Stimulated activated CD8-positive, alpha-beta memory T cell treated with anti-CD3 and anti-CD28 coated beads, Interleukin-2, amount 100 ng/mL, for 1 hour (primary cell): ENCODE data around the gene SLC6A11.

ENCODE experiments used
- DNase-seq, 2 donors: peaks; one replicate each; pipeline ENCODE4 v3.0.0-alpha.2; 2020; ENCODE audit warnings: low read depth in 2 of 2

Gene SLC6A11

DNA sequence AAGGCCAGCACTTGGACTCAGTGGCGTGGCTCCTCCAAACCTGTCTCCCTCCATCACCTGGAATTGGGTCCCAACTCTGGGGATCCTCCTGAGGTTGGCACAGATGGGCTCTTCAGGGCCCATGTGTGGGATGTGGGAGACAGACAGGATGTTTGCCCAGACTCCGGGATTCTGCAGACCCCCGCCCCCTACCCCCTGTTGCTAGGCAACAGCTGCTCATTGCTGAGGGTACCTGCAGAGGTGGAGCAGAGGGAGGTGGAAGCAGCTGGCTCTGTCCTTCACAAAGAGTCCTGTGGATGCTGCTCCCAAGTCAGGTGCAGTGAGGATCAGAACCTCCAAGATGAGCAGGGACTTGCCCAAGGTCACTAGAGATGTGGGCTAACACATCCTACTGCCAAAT, 136.5 kb downstream of the SLC6A11 start:
- DNase-seq, result no peak

DNA sequence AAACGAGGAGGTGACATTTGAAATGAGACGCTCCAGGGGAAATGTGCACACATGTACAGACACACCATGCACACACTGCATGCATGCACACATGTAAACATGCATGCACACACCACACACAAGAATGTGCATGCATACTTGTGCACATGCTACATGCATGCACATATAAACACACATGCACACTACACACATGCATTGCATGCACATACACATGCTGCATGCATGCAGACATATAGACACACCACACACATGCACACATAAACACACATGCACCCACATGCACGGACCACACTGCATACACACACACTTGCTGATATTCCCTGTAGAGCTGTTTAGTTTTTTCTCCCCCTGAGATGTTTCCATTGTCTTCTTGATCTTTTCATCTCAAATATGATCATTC, 138.7 kb downstream of the SLC6A11 start:
- DNase-seq, result no peak

DNA sequence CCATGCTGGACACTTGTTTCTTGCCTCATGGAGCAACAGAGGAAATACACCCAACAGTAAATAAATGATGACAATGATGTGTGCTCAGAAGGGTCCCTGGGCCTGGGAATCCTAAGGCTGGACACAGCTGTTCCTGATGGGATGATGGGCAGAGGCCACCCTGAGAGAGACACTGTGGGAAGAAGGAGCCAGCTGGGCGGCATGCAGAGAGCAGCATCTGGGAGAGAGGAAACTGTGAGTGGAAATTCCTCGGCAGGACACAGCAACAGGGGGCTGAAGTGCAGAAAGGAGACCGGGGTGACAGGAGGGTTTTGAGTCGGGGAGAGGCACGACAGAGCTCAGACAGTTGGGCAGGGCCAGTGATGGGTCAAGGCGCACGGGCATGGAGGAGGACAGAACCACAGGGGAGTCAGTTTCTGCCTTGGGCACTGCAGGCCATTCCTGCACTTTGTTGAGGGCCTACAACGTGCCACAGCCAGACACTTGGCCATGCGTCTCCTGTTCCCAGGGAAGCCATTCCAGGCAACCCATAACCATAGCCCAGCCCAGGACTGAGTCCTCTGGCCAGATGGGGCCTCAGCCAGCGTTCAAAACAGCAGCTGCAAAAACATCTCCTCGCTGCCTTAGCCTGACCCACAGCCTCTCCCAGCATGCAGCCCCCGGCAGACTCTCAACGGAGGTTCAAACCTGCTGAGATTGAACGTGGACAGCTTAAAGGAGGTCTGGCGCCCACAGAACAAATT, 139.9 kb downstream of the SLC6A11 start:
- DNase-seq, result no peak

DNA sequence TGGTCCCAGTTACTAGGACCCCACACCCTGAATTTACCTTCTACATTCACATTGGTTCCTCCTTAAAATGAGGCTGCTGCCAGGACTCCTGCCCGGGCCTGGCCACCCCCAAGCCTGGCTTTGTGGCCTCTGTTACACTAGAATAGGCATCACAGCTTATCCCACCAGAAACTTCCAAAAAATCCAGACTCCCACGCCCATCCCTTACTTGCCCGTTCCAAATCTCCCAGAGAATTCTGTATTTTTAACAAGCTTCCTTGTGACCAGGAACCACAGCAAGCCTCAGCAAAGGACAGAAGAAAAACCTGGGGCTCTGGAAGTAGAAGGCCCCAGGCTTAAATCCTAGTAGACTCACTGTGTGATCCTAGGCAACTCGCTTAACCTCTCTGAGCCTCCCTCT, 140.5 kb downstream of the SLC6A11 start:
- no peak for DNase-seq

DNA sequence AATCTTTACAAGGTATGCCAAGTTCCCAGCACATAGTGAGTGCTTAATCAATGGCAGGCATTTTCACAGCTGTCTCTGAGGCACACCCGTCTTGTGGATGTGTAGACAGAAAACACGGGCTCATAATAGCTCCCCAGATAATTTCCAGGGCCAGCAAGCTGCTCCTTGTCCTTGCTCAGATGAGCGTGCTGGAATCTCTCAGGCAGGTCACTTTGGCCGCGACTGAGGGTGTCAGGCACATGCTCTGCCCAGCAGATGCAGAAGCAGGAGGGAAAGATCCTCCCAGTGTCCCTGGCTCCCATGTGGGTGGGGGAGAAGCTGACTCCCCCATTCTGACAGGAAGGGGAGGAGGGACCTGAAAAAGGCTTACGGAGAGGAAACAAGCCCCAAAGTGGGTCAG, 141.0 kb downstream of the SLC6A11 start:
- DNase-seq, result no peak

DNA sequence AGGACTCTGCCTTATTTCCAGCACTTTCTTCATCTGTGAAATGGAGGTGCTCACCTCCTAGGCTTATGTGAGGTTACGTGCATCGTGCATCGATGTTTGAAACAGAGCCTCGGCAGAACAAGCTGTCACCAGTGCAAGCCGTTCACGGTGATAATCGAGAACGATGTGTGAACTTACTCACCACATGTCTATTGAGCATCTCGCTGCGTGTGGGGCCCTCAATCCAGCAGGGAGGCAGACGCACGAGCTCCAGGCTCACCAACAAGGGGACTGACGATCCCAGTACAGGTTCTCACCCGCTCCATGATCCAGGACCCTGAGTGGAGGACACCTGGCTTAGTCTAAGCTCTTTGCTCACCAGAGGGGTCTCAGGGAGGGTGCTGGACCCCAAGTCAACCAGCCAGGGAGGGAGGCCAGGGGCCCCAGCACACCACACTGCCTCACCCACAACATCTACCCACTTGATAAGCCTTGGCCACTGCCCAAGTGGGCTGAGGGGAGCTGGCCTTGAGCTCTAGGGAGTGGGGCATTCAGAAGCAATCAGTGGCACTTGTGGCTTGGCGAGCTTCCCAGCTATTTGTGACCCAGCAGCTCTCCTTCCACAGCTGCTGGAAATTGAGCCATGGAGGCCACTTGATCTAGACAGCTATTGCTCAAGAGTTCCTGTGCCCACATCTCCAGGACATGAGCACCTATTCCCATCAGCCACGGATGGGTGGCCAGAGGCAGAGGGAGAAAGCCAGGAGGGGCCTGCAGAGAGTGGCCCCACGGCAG, 142.1 kb downstream of the SLC6A11 start:
- DNase-seq, result no peak

DNA sequence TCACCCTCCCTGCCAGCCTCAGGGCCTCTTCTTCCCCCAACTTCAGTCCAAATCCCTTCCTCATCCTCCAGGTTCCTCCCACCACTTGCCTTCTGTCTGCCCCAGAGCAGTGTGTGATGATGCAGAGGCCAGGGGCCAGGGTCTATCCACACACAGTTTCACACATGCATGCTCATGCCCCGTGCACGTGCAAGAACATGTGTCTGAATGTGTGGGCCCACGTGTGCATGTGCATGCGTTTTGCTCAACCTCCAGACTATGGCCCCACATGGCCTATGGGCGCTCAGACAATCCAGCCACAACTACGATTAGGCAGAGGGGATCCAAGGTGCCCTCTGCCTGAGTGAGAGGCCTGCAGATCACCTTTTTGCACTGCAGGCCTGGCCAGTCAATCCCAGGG, 144.2 kb downstream of the SLC6A11 start:
- no peak for DNase-seq

DNA sequence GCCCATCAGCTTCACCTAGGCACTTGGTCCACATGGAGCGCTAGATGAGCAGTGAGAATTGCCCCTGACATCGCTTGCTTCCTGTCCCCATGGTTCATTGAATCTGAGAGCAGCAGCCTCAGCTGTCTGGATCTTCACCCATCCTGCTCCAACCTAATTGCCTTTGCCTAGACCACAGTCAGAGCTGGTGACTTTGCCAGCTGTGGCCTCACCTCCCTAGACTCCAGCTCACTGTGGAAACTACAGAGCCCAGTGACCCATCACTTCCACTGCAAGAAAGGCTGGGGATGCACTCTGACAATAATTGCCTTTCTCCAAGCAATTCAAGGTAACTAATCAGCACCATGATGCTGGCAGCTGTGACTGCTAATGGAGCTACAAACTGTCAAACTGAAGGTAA, 145.9 kb downstream of the SLC6A11 start:
- no peak for DNase-seq

DNA sequence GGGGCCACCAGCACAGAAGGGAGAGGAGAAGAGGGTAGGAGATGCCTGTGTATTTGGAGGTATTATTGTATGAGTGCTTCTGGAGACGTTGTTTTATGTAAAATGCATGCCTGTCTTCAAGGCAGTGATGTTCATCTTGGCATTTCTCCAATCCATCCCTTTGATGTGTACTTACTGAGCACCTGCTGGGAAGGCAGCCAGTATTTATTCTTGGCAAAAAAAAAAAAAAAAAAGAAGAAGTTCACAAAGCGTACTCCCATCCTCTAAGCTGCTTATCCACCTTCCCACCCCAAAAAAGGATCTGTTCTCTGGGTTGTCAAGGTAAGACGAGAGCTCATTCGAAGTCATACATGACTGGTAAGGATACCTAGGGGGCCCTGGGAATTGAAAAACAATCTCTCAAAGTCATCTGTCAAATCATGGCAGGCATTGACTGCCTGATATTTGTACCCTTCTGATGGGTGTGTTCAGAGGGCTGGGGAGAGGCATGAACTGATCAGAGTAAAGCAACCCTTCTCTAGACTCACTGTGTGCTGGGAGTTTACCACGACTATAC, 146.5 kb downstream of the SLC6A11 start:
- DNase-seq, result no peak

DNA sequence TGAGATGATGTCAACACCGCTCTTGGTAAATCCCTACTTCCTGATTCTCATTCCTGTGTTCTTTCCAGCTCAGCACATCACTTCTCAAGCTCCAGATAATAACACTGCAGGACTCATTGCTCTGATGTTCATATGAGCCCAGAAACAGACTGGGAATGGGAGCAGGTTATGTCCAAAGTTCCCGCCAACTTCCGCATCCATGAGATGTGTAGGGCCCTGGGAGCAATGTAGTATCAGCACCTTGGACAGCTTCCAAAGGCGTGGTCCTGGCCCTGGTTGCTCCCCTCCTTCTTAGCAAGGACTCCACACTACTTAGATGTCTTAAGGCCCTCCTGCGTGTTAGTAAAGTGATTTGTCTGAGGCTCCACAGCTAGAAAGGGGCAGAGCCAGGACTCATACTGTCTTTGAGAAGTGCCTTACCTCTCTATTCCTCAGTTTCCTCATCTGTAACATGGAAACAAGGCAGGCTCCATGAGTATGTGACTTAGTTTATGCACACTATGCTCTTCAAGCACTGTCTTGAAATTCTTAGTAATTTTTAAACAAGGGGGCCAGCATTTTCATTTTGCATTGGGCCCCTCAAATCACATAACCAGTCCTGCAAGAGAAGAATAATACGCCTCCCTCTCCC, 148.6 kb downstream of the SLC6A11 start:
- no peak for DNase-seq

DNA sequence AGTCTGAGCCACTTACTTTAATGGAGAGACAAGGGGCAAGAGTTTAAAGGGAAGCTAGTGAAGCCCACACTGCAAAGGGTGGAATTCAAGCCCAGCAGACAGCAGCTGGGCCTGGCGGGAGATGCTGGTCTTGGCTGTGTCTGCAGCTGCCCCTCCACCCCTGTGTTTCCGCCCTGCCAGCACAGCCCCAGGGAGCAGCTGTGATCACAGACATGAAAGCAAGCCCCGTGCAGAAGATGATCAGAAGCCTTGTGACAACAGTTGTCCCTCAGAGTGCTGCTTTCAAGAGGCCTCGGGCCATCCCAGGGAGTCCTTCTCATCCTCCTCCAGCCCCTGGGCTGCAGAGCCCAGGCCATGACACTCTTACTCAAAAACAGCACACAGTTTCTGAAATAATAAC, 152.4 kb downstream of the SLC6A11 start:
- no peak for DNase-seq

DNA sequence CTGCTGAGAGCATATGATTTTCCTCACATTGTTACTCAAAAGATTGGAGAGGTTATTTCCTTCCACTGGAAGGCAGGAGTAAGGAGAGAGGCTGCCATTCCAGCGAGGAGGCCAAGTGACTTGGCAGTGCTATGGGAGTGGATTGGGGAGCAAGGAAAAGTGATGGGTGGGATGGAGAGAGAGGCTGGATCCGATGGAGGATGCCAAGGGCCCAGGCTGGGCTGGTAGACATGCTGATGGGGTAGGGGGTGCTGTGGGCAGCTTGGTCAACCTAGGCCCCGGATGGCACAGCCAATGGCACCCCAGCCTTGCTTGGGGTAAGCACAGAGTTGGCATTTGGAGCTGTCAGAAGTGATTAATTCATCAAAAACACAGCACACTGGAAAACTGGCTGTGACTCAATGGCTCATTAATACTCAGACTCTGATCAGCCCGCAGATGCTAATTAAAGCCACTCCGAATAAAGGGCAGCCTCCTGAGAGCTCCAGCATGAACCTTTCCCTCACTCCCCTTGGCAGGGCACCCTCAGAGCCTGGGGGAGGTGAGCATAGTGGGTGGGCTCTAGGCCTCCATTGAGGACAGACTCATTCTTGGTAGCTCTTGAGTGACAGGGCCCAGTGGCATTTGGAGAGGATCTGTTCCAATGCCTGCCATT, 154.4 kb downstream of the SLC6A11 start:
- no peak for DNase-seq

DNA sequence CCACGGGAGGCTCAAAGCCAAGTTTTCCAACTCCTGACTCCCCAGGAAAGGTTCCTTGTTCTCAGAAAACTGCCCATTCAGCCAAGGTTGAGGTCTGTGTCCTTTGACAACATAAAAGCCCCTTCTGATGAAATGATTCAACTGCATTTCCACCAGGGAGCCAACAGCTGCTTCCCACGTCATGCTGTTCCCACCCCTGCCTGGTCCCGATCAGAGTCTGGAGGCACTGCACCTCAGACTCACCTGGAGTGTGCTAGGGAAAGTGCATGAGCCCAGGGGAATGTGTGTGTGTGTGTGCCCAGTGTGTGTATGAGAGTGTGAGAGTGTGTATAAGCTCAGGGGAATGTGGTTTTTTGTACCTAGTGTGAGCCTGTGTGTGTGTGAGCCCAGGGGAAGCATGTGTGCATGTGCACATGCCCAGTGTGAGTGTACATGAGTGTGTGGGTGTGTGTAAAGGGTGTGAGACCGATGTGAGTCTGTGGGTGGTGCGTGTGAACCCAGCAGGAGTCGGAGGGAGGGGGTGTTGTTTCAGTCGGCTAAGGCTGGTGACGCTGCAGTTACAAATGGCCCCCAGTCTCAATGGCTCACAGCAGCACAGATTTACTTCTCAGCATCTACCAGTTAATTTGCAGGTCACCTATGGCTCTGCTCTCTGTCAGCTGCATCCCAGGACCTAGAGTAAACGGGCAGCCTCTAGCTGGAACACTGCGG, 156.2 kb downstream of the SLC6A11 start:
- no peak for DNase-seq

DNA sequence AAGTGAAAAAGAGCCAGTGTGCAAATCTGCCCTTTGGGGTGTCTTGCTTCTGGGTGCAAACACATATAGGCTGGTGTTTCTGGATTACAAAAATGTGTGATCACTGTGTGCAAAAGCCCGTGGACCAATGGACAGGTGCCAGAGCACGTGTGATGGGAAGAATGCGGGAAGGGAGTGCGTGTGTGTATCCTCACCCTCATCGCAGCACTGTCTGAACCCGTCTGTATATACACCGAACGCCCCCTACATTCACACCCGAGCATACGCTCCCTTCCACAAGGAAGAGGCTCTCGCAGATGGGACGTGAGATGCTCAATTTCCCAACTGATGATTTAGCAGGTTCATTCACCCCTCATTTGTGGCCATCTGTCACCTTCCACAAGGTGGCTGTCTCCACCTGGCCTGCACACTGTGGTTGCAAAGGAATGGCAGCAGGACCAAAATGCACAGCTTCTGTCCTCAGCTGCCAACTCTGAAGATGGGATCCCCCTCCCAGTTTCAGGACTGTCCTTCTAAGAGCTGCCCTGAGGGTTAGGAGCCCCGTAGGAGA, 157.1 kb downstream of the SLC6A11 start:
- DNase-seq, result no peak

DNA sequence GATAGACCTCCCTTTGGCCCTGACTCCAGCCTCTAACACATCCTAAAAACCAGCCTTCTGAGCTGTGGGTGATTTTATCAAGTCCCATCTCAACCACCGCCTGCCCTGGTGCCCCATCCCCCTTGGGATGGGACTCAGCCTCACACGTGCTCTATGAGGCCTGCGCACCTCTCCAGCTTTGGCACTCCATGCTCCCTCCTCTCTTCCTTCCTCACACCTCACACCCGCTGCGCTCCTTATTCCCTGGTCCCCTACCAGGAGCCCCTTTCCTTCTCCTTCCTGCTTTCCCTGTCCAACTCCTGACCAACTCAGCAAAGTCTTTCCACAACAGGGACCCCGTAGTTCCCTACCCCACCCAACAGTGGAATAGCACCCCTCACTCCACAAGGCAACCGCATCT, 158.1 kb downstream of the SLC6A11 start:
- DNase-seq, result no peak

DNA sequence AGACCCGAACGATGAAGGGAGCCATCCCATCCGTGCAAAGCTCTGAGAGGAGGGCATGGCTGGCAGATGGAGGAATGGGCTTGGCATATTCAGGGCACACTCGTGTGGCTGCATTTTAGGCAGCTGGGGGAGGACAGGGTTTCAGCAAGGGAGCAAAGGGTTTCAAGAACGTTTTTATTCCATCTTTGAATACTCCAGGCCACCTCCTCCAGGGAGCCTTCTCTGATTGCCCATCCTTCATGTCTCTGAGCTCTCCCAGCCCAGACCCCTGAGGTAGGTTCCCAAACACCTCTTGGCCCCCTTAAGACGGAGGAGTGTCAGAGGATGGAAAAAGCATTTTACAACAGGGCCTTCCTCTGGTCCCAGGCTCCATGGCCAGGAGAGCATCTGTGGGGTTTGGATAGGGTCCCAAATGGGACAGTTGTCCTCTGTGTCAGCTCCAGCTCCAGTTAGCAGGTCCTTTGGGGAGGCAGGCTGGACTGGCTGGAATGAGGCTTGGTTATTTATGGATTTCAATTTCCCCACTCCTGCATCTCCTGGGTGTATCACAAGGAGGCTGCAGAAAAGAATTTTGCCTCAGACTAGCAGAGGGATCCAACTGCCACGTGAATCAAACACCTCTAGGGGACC, 158.8 kb downstream of the SLC6A11 start:
- DNase-seq, result no peak

DNA sequence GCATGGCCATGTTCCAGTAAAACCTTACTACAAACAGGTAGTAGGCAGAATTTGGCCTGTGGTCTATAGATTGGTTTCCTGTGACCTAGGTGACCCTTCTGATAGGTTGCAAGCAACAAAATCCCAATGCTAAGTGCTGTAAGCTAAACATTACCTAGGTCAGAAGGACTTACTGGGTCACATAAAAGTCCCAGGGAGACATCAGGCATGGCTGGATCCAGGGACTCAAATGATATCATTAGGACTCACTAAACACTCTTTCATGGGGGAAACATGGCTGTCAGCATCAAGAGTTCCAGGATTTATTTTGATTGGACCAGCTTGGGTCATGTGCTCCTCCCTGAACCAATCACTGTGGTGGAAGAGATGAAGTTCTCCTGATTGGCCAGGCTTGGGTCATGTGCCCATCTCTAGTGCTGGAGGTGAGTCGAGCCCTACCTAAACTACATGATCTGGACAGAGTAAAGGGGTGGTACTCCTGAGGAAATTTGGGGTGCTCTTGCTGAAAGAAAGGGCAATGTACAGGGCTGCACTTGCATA, 159.7 kb downstream of the SLC6A11 start:
- DNase-seq, result no peak

DNA sequence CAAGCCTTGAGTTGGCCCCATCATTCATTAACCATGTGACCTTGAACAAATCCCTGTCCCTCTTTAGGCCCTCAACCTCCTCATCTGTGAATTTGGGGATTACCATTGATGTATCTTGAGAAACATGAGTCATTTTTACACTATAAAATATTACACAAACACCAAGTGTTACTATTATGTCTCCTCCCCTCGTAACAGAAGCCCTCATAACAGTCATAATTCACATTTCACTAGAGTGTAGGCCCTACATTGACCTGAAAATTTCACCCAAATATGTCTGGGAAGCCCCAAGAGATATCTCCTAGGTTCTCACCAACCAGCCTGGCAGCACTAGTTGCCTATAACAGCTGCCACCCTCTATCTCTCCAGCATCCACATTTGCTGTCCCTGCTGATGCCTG, 160.7 kb downstream of the SLC6A11 start:
- DNase-seq, result no peak

DNA sequence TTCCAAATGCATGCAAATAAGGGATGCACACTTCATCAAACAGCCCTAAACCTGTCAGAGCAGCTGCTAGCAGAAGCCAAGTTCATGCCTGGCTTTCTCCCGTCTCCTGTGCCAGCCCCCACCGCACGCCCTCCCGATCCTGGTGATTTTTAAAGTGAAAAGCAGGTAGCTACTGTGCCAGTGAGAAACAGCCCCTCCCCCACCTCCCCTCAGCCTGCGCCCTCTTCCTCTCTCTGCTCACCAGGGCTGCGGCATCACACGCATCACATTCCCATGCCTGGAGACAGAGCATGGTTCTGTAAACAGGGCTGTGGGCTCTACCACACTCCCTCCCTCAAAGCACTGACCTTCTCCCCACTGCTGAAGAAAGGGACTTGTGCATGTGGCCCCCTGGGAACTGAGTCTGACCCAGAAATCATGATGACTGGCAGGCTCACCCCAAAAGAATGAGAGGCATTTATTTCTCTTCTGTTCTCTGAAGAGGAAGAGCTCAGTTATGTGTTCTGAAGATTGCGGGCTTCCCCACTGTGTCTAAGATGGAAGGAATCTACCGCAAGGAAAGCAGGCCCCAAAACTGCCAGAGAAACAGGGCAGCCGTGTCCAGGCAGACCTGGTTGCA, 162.0 kb downstream of the SLC6A11 start:
- DNase-seq, result no peak

DNA sequence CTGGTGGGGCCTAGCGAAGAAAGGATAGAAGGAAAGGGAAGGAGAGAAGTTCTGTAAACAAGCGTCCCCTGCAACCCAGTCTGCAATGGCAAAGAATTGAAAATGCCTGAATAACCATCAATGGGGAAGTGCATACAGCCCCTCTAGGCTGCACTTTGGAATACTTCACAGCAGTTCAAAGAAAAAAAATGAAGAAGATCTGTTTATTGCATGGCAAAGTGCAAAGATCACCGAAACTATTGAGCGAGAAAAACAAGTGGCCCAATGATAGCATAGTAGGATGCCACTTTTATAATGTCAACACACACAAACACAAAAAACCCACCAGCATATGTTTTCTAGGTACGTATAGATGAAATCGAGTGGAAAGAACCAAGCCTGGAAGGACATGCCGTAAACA, 162.9 kb downstream of the SLC6A11 start:
- no peak for DNase-seq
